PC-9 (cell line): ENCODE measurements around the gene MYO1A.

Source experiments
- CTCF ChIP-seq: fragments of 200-600 bp; sonication (generic); conservative IDR thresholded peaks from 2 replicates; pipeline ENCODE4 v1.6.1; 2017; ENCODE audit warnings: mixed run types, antibody characterized with exemption, mild to moderate bottlenecking, moderate library complexity
- EZH2 ChIP-seq: fragments of 200-600 bp; sonication (generic); IDR thresholded peaks from 2 replicates; pipeline ENCODE4 v1.8.0; 2017; ENCODE audit warnings: antibody characterized with exemption, low read depth

- TF ChIP-seq CTCF (no peak), EZH2 (no peak)
Measured at GRCh38 chr12:57087691-57088353, 37.9 kb upstream of the MYO1A start.
